ENCODE data around the gene KIRREL2.
"Not testable (repeated sequence)": the region's sequence is repeated elsewhere in the genome, so short reads cannot be mapped to it uniquely, and the experiment has no call there.

The KIRREL2 gene

GRCh38 chr19:35888398-35888797, 31.7 kb downstream of the KIRREL2 start:
- Histone ChIP-seq H2AFZ (ENCODE audit: low read depth, low read length) (no peak overlapping the region), H3K9ac (ENCODE audit: low read length) (no peak overlapping the region), H4K20me1 (ENCODE audit: insufficient read depth, low read length) (peaks cover 6% of the 10 kb centered on the region; the same call in 1 of the 2 replicates), H3K4me3 (ENCODE audit: low read length) (no peak overlapping the region), H3K27ac (ENCODE audit: low read length) (no peak overlapping the region), H3K36me3 (replicated peaks; ENCODE audit: low read depth, low read length) (peaks cover 51% of the 10 kb centered on the region), H3K79me2 (ENCODE audit: low read length) (no peaks in the 10 kb centered on the region), H3K27me3 (ENCODE audit: low read depth, low read length) (no peaks in the 10 kb centered on the region), H3K4me1 (ENCODE audit: low read length) (no peaks in the 10 kb centered on the region), H3K4me2 (ENCODE audit: low read length) (no peak overlapping the region), H3K9me3 (ENCODE audit: insufficient read depth, low read length) (no peaks in the 10 kb centered on the region)
- TF ChIP-seq CTCF (IDR thresholded peaks at IDR 0.05; ENCODE audit: low read depth, low read length) (no peak), EZH2phosphoT487 (IDR thresholded peaks at IDR 0.05; ENCODE audit: low read depth) (no peak)

GRCh38 chr19:35889370-35890112, 32.8 kb downstream of the KIRREL2 start:
- H3K27me3 ChIP-seq (ENCODE audit: low read depth, low read length): no peaks in the 10 kb centered on the region
- no peak overlapping the region for H3K4me3 ChIP-seq (ENCODE audit: low read length)
- peaks cover 6% of the 10 kb centered on the region; the same call in 1 of the 2 replicates for H4K20me1 ChIP-seq (ENCODE audit: insufficient read depth, low read length)
- H3K79me2 ChIP-seq (ENCODE audit: low read length): no peaks in the 10 kb centered on the region
- peaks cover 56% of the 10 kb centered on the region for H3K36me3 ChIP-seq (replicated peaks; ENCODE audit: low read depth, low read length)
- H3K4me1 ChIP-seq (ENCODE audit: low read length): no peaks in the 10 kb centered on the region
- H3K27ac ChIP-seq (ENCODE audit: low read length): no peak overlapping the region
- H2AFZ ChIP-seq (ENCODE audit: low read depth, low read length): no peak overlapping the region
- no peak overlapping the region for H3K9ac ChIP-seq (ENCODE audit: low read length)
- no peaks in the 10 kb centered on the region for H3K9me3 ChIP-seq (ENCODE audit: insufficient read depth, low read length)
- TF ChIP-seq CTCF (IDR thresholded peaks at IDR 0.05; ENCODE audit: low read depth, low read length) (no peak), EZH2phosphoT487 (IDR thresholded peaks at IDR 0.05; ENCODE audit: low read depth) (no peak)
- H3K4me2 ChIP-seq (ENCODE audit: low read length): no peak overlapping the region

GRCh38 chr19:35890113-35890650, 33.5 kb downstream of the KIRREL2 start:
- peaks cover 6% of the 10 kb centered on the region; the same call in 1 of the 2 replicates for H4K20me1 ChIP-seq (ENCODE audit: insufficient read depth, low read length)
- no peaks in the 10 kb centered on the region for H3K79me2 ChIP-seq (ENCODE audit: low read length)
- H3K36me3 ChIP-seq (replicated peaks; ENCODE audit: low read depth, low read length): peaks cover 59% of the 10 kb centered on the region
- no peak overlapping the region for H3K9ac ChIP-seq (ENCODE audit: low read length)
- no peaks in the 10 kb centered on the region for H3K4me1 ChIP-seq (ENCODE audit: low read length)
- H3K4me3 ChIP-seq (ENCODE audit: low read length): no peak overlapping the region
- H3K27me3 ChIP-seq (ENCODE audit: low read depth, low read length): no peaks in the 10 kb centered on the region
- no peak overlapping the region for H3K27ac ChIP-seq (ENCODE audit: low read length)
- no peak overlapping the region for H2AFZ ChIP-seq (ENCODE audit: low read depth, low read length)
- H3K9me3 ChIP-seq (ENCODE audit: insufficient read depth, low read length): no peaks in the 10 kb centered on the region
- no peak for TF ChIP-seq CTCF (IDR thresholded peaks at IDR 0.05; ENCODE audit: low read depth, low read length)
- TF ChIP-seq EZH2phosphoT487 (IDR thresholded peaks at IDR 0.05; ENCODE audit: low read depth): no peak
- H3K4me2 ChIP-seq (ENCODE audit: low read length): no peak overlapping the region

- H3K27ac ChIP-seq (ENCODE audit: low read length); H3K79me2 ChIP-seq (ENCODE audit: low read length); H3K9ac ChIP-seq (ENCODE audit: low read length); H3K27me3 ChIP-seq (ENCODE audit: low read depth, low read length); H3K4me1 ChIP-seq (ENCODE audit: low read length); H2AFZ ChIP-seq (ENCODE audit: low read depth, low read length); H3K9me3 ChIP-seq (ENCODE audit: insufficient read depth, low read length); H3K4me3 ChIP-seq (ENCODE audit: low read length); H3K4me2 ChIP-seq (ENCODE audit: low read length): not testable (repeated sequence)
- peaks cover 71% of the 10 kb centered on the region for H3K36me3 ChIP-seq (replicated peaks; ENCODE audit: low read depth, low read length)
- H4K20me1 ChIP-seq (ENCODE audit: insufficient read depth, low read length): peaks cover 13% of the 10 kb centered on the region
These were observed 35.1 kb downstream of the KIRREL2 start for GRCh38 chr19:35891819-35892218.
